Measurements from ENCODE around the gene RAD23A. TPM values are rescaled to one million over a fixed set of nuclear protein-coding genes. Genes with fewer than 3 reads are reported as not detected.
A peak's percentile ranks its signal among the peaks of the same experiment; 100 is the strongest.

RAD23A gene
- total and polyA plus RNA-seq, 2 of the 4 experiments (the other 2 are of a cell fraction) = 54.3 to 67.8 TPM

GRCh38 chr19:12987781-12988180, 42.1 kb downstream of the RAD23A start:
- dilution Hi-C loops (cut with HindIII; ENCODE audit: low sequenced_read_pairs, unreplicated experiment) (no loop called here), intact Hi-C loops (cut with micrococcal nuclease) (loop anchor here (5.0 kb wide), 1 partner anchor 45 kb away; no protein-coding TSS in a partner anchor), in situ Hi-C loops (cut with MboI; ENCODE audit: low sequenced_read_pairs) (loop anchor here (25.0 kb wide), 1 partner anchor 750 kb away; a partner anchor contains a TSS)
- Histone ChIP-seq H3K36me3 (ENCODE audit: control insufficient read depth, insufficient read depth, low read length) (no peaks in the 10 kb centered on the region), H3K18ac (ENCODE audit: low read depth, low read length) (no peak overlapping the region), H2AK5ac (ENCODE audit: low read depth, low read length) (0 out of 2 replicates have a peak overlapping the region, but pooled peaks have one; percentile 39), H3K9me1 (ENCODE audit: insufficient read depth, low read length) (0 out of 2 replicates have a peak, but pooled peaks cover 4% of the 10 kb centered on the region), H3K27ac (ENCODE audit: insufficient read depth, low read length) (no peak overlapping the region), H2BK20ac (ENCODE audit: low read depth, low read length) (no peak overlapping the region), H3K4me3 (ENCODE audit: insufficient read depth, low read depth, low read length) (no peak overlapping the region), H4K20me1 (ENCODE audit: insufficient read depth, low read length) (no peaks in the 10 kb centered on the region), H3K4ac (ENCODE audit: low read depth, low read length) (no peak overlapping the region), H3K56ac (ENCODE audit: extremely low read depth, insufficient read depth, low read length) (no peak overlapping the region), H3K9me3 (ENCODE audit: control insufficient read depth, insufficient read depth, low read length) (no peaks in the 10 kb centered on the region), H2AFZ (replicated peaks; ENCODE audit: low read length, poor library complexity) (no peak overlapping the region), H3K9ac (ENCODE audit: low read depth, low read length) (no peak overlapping the region), H2BK120ac (ENCODE audit: low read depth, low read length) (no peak overlapping the region), H4K5ac (ENCODE audit: low read depth, low read length) (no peak overlapping the region), H2BK15ac (ENCODE audit: low read depth, low read length) (no peak overlapping the region), H4K8ac (ENCODE audit: low read depth in 2 of 2, low read length in 2 of 2) (no peak overlapping the region), H3K14ac (replicated peaks; ENCODE audit: low read depth, low read length) (no peak overlapping the region), H3K27me3 (ENCODE audit: control insufficient read depth, insufficient read depth, low read length) (no peaks in the 10 kb centered on the region), H4K91ac (ENCODE audit: insufficient read depth, low read depth, low read length) (no peak overlapping the region), H2AK9ac (replicated peaks; ENCODE audit: low read depth, low read length, poor library complexity) (peak overlapping the region; percentile 65), H2BK5ac (ENCODE audit: low read depth, low read length, poor library complexity, severe bottlenecking) (no peak overlapping the region), H3K4me1 (ENCODE audit: control insufficient read depth, insufficient read depth, low read length) (peaks cover 3% of the 10 kb centered on the region; the same call in 1 of the 2 replicates), H3K23ac (ENCODE audit: low read depth, low read length) (no peak overlapping the region), H3K4me2 (ENCODE audit: low read depth, low read length) (no peak overlapping the region), H3K79me1 (ENCODE audit: low read depth in 1 of 2, low read length in 2 of 2) (no peaks in the 10 kb centered on the region; a peak in 1 of 4 replicates)
- TF ChIP-seq MAFK (IDR thresholded peaks at IDR 0.05; ENCODE audit: low read depth, low read length) = no peak
- no peak for TF ChIP-seq BHLHE40 (IDR thresholded peaks at IDR 0.05; ENCODE audit: low read depth, low read length)
- no peak for TF ChIP-seq NFE2L2 (IDR thresholded peaks at IDR 0.05; ENCODE audit: low read depth, low read length)
- no peak for TF ChIP-seq FOS (IDR thresholded peaks at IDR 0.05; ENCODE audit: low read depth, low read length)
- TF ChIP-seq CEBPB (IDR thresholded peaks at IDR 0.05; ENCODE audit: low read depth, low read length) = no peak
- DNase-seq = no peak
- ATAC-seq (ENCODE audit: low read depth) = no peak
- WGBS, 2 experiments (ENCODE audit: extremely low coverage in 2 of 2, insufficient read length in 1 of 2) = 80% methylated on average over 6 of the region's 10 CpGs; no CpG with 5 or more reads in 1 of the 2 experiments
- no TSS peak for BruUV-seq (replicated peaks)
- ChIA-PET CTCF (no interaction called here), POLR2A (ENCODE audit: unreplicated experiment) (no interaction called here)

Measured in IMR-90 (cell line).